Neural crest cell (in vitro differentiated cells): ENCODE measurements around the gene SLC31A1. TPM values are rescaled to one million over a fixed set of nuclear protein-coding genes. Genes with fewer than 3 reads are reported as not detected.

Experiments used
- DNase-seq: peaks from one replicate; pipeline ENCODE4 v3.0.0; 2021; ENCODE audit warnings: low read depth, mixed read lengths, low spot score
- H3K27ac Mint-ChIP-seq: one replicate; pipeline ENCODE4 v1.8.0; 2021; ENCODE audit warnings: mild to moderate bottlenecking, mixed read lengths; ENCODE audit not compliant: unreplicated experiment
- H3K27me3 Mint-ChIP-seq: 2 replicates; pipeline ENCODE4 v1.8.0; 2021; ENCODE audit warnings: low read depth, mild to moderate bottlenecking, mixed read lengths
- H3K36me3 Mint-ChIP-seq: 2 replicates; pipeline ENCODE4 v1.8.0; 2021; ENCODE audit warnings: low read depth, mild to moderate bottlenecking, mixed read lengths
- H3K4me1 Mint-ChIP-seq: 2 replicates; pipeline ENCODE4 v1.8.0; 2021; ENCODE audit warnings: mixed read lengths
- H3K4me3 Mint-ChIP-seq: one replicate; pipeline ENCODE4 v1.8.0; 2021; ENCODE audit warnings: mild to moderate bottlenecking, mixed read lengths
- H3K9me3 Mint-ChIP-seq: 2 replicates; pipeline ENCODE4 v1.8.0; 2021; ENCODE audit warnings: mixed read lengths
- CTCF ChIP-seq: fragments of 200-600 bp; sonication (generic); conservative IDR thresholded peaks from 2 replicates; pipeline ENCODE4 v1.5.0; 2021; ENCODE audit warnings: antibody characterized with exemption, mild to moderate bottlenecking
- total RNA-seq: library from RNA; stranded (reverse); gene quantifications from 2 replicates; pipeline ENCODE4 v1.2.1, GENCODE V29; 2021

The SLC31A1 gene
- total RNA-seq, 1 donor from 2014 or later, result 30.0 TPM

GRCh38 chr9:113205861-113206260, 15.5 kb upstream of the SLC31A1 start:
- Mint-ChIP-seq H3K4me1 (no peaks in the 10 kb centered on the region), H3K27ac (no peak overlapping the region), H3K27me3 (no peaks in the 10 kb centered on the region), H3K9me3 (no peaks in the 10 kb centered on the region), H3K4me3 (no peak overlapping the region), H3K36me3 (peaks cover 15% of the 10 kb centered on the region)
- DNase-seq, result no peak
- no peak for TF ChIP-seq CTCF

GRCh38 chr9:113210815-113211214, 10.5 kb upstream of the SLC31A1 start:
- Mint-ChIP-seq H3K27me3 (no peaks in the 10 kb centered on the region), H3K9me3 (no peaks in the 10 kb centered on the region), H3K4me3 (no peak overlapping the region), H3K4me1 (no peaks in the 10 kb centered on the region), H3K27ac (no peak overlapping the region), H3K36me3 (no peaks in the 10 kb centered on the region)
- no peak for DNase-seq
- TF ChIP-seq CTCF, result no peak

GRCh38 chr9:113215132-113215531, 6.2 kb upstream of the SLC31A1 start:
- Mint-ChIP-seq H3K4me1 (peaks cover 7% of the 10 kb centered on the region), H3K27me3 (no peaks in the 10 kb centered on the region), H3K9me3 (no peaks in the 10 kb centered on the region), H3K4me3 (no peak overlapping the region), H3K27ac (peak overlapping the region; percentile 44), H3K36me3 (no peaks in the 10 kb centered on the region)
- no peak for DNase-seq
- no peak for TF ChIP-seq CTCF

GRCh38 chr9:113216406-113216805, 4.9 kb upstream of the SLC31A1 start:
- Mint-ChIP-seq H3K9me3 (no peaks in the 10 kb centered on the region), H3K27me3 (no peaks in the 10 kb centered on the region), H3K27ac (no peak overlapping the region), H3K36me3 (no peaks in the 10 kb centered on the region), H3K4me1 (peaks cover 13% of the 10 kb centered on the region), H3K4me3 (peak overlapping the region; percentile 41)
- no peak for DNase-seq
- no peak for TF ChIP-seq CTCF

GRCh38 chr9:113219186-113219936, 2.0 kb upstream of the SLC31A1 start:
- no peaks in the 10 kb centered on the region for H3K9me3 Mint-ChIP-seq
- TF ChIP-seq CTCF, result no peak
- peak overlapping the region; percentile 99 for H3K4me3 Mint-ChIP-seq
- H3K27ac Mint-ChIP-seq, result peak overlapping the region; percentile 37
- DNase-seq, result no peak
- peaks cover 35% of the 10 kb centered on the region for H3K4me1 Mint-ChIP-seq
- no peaks in the 10 kb centered on the region for H3K36me3 Mint-ChIP-seq
- no peaks in the 10 kb centered on the region for H3K27me3 Mint-ChIP-seq
